Mesenchymal stem cell (in vitro differentiated cells and primary cell): Measurements from ENCODE around the gene PACS1.

ENCODE experiments used
- DNase-seq: peaks from one replicate; pipeline ENCODE4 v3.0.0-alpha.2; 2013
- H2AFZ ChIP-seq: one replicate; pipeline ENCODE4 v1.6.1; 2013; ENCODE audit warnings: low read depth, mild to moderate bottlenecking, control low read depth, inconsistent platforms, low read length, moderate library complexity
- H2AK5ac ChIP-seq: 2 replicates; pipeline ENCODE4 v1.6.1; 2013; ENCODE audit warnings: low read length, moderate library complexity, mild to moderate bottlenecking, inconsistent platforms; ENCODE audit not compliant: severe bottlenecking
- H2BK120ac ChIP-seq: one replicate; pipeline ENCODE4 v1.6.1; 2013; ENCODE audit warnings: low read depth, mild to moderate bottlenecking, inconsistent platforms, low read length, moderate library complexity
- H2BK12ac ChIP-seq, 2 experiments: one replicate each; pipeline ENCODE4 v1.6.1; 2013; ENCODE audit warnings: inconsistent platforms in 2 of 2, low read length in 2 of 2, mild to moderate bottlenecking in 2 of 2, moderate library complexity in 2 of 2, control low read depth in 1 of 2
- H2BK15ac ChIP-seq: one replicate; pipeline ENCODE4 v1.6.1; 2013; ENCODE audit warnings: mild to moderate bottlenecking, low read depth, inconsistent platforms; ENCODE audit not compliant: poor library complexity, severe bottlenecking
- H2BK5ac ChIP-seq: 2 replicates; pipeline ENCODE4 v1.6.1; 2013; ENCODE audit warnings: low read depth, mild to moderate bottlenecking, low read length, control low read depth, inconsistent platforms; ENCODE audit not compliant: poor library complexity, severe bottlenecking
- H3K14ac ChIP-seq, 2 experiments: one replicate each; pipeline ENCODE4 v1.6.1; 2013; ENCODE audit warnings: inconsistent platforms in 2 of 2, low read length in 2 of 2, control low read depth in 1 of 2, mild to moderate bottlenecking in 1 of 2, moderate library complexity in 1 of 2
- H3K18ac ChIP-seq, 2 experiments: one replicate each; pipeline ENCODE4 v1.6.1; 2013; ENCODE audit warnings: inconsistent platforms in 2 of 2, low read length in 2 of 2, control low read depth in 1 of 2, low read depth in 1 of 2, mild to moderate bottlenecking in 1 of 2
- H3K23ac ChIP-seq, 2 experiments: one replicate each; pipeline ENCODE4 v1.6.1; 2013; ENCODE audit warnings: inconsistent platforms in 2 of 2, low read length in 2 of 2, mild to moderate bottlenecking in 2 of 2, moderate library complexity in 2 of 2, control low read depth in 1 of 2
- H3K27ac ChIP-seq: 2 replicates; pipeline ENCODE4 v1.5.1; 2013; ENCODE audit warnings: mild to moderate bottlenecking, moderate library complexity, low read length, control low read depth, inconsistent platforms; ENCODE audit not compliant: poor library complexity, severe bottlenecking
- H3K27me3 ChIP-seq, 2 experiments: 2 replicates each; pipeline versions ENCODE4 v1.6.1 to v1.7.0; 2013; ENCODE audit warnings: low read length in 2 of 2, mild to moderate bottlenecking in 2 of 2, moderate library complexity in 2 of 2, control low read depth in 1 of 2, inconsistent platforms in 1 of 2; ENCODE audit not compliant: control insufficient read depth in 1 of 2, insufficient read depth in 1 of 2
- H3K36me3 ChIP-seq, 2 experiments: 2 replicates each; pipeline versions ENCODE4 v1.6.1 to v1.7.0; 2013; ENCODE audit warnings: low read length in 2 of 2, control low read depth in 1 of 2, inconsistent platforms in 1 of 2, low read depth in 1 of 2, mild to moderate bottlenecking in 1 of 2; ENCODE audit not compliant: insufficient read depth in 2 of 2, control insufficient read depth in 1 of 2
- H3K4ac ChIP-seq, 2 experiments: one replicate each; pipeline ENCODE4 v1.6.1; 2013; ENCODE audit warnings: inconsistent platforms in 2 of 2, low read length in 2 of 2, mild to moderate bottlenecking in 2 of 2, moderate library complexity in 2 of 2, control low read depth in 1 of 2, low read depth in 1 of 2
- H3K4me1 ChIP-seq: 2 replicates; pipeline ENCODE4 v1.6.1; 2013; ENCODE audit warnings: low read depth, low read length, control low read depth; ENCODE audit not compliant: control insufficient read depth, insufficient read depth
- H3K4me2 ChIP-seq: 2 replicates; pipeline ENCODE4 v1.6.1; 2013; ENCODE audit warnings: low read length, mild to moderate bottlenecking, inconsistent platforms; ENCODE audit not compliant: poor library complexity, severe bottlenecking
- H3K4me3 ChIP-seq, 2 experiments: 2 replicates each; pipeline versions ENCODE4 v1.5.1 to v1.7.0; 2013; ENCODE audit warnings: low read length in 2 of 2, mild to moderate bottlenecking in 2 of 2, control low read depth in 1 of 2, low read depth in 1 of 2; ENCODE audit not compliant: insufficient read depth in 1 of 2
- H3K79me1 ChIP-seq: replicated peaks from 2 replicates; pipeline ENCODE4 v1.6.1; 2013; ENCODE audit warnings: mild to moderate bottlenecking, control low read depth, low read length, inconsistent platforms; ENCODE audit not compliant: poor library complexity, severe bottlenecking
- H3K9ac ChIP-seq: 2 replicates; pipeline ENCODE4 v1.7.0; 2013; ENCODE audit warnings: mild to moderate bottlenecking, low read length, moderate library complexity
- H3K9me3 ChIP-seq: 2 replicates; pipeline ENCODE4 v1.7.0; 2013; ENCODE audit warnings: mild to moderate bottlenecking, low read length; ENCODE audit not compliant: control insufficient read depth
- H4K8ac ChIP-seq: one replicate; pipeline ENCODE4 v1.6.1; 2013; ENCODE audit warnings: inconsistent platforms, mild to moderate bottlenecking, low read length, moderate library complexity
- H4K91ac ChIP-seq: one replicate; pipeline ENCODE4 v1.6.1; 2013; ENCODE audit warnings: mild to moderate bottlenecking, low read length, inconsistent platforms
- WGBS: methylation state at CpG from one replicate; pipeline ENCODE4 v1.1.7; 2013; ENCODE audit warnings: mixed read lengths; 5-methylcytosine and 5-hydroxymethylcytosine counted together

The PACS1 gene

GRCh38 chr11:66287889-66288670, 218.0 kb downstream of the PACS1 start:
- peak overlapping the region; percentile 6 for H2AFZ ChIP-seq
- 59% methylated on average over 20 of the region's 20 CpGs for WGBS

GRCh38 chr11:66288671-66289547, 218.8 kb downstream of the PACS1 start, which contains the start of gene YIF1A:
Gene YIF1A, minus strand, starts transcription at chr11:66289143. Its CDS starts 158 bp downstream, at chr11:66288985.
- H4K8ac ChIP-seq: peak within 1 kb of the TSS; percentile 96

More at GRCh38 chr11:66287889-66288670, 218.0 kb downstream of the PACS1 start:
- Histone ChIP-seq H3K9ac (peak overlapping the region; percentile 99), H3K18ac (peak overlapping the region; percentile 94 to 98), H2BK120ac (peak overlapping the region; percentile 96), H4K8ac (peak overlapping the region; percentile 96), H3K27me3 (peaks cover 20 to 23% of the 10 kb centered on the region in 2 experiments), H3K23ac (peak overlapping the region in 1 of 2 experiments; percentile 87), H2BK12ac (peak overlapping the region in 1 of 2 experiments; percentile 21), H3K4me3 (peak overlapping the region; percentile 92), H3K9me3 (no peaks in the 10 kb centered on the region), H2BK15ac (no peak overlapping the region), H3K4me1 (peaks cover 44% of the 10 kb centered on the region), H3K36me3 (peaks cover 34 to 46% of the 10 kb centered on the region in 2 experiments), H2BK5ac (peak overlapping the region; percentile 79), H3K27ac (peak overlapping the region; percentile 54), H3K79me1 (peaks cover 26% of the 10 kb centered on the region), H2AK5ac (peak overlapping the region; percentile 41), H4K91ac (peak overlapping the region; percentile 94), H3K4me2 (peak overlapping the region; percentile 90), H3K14ac (peak overlapping the region; percentile 89 to 95), H3K4ac (peak overlapping the region; percentile 95 to 96)
- DNase-seq: peak; percentile 46

GRCh38 chr11:66289548-66290329, 219.7 kb downstream of the PACS1 start:
- Histone ChIP-seq H3K4ac (peak overlapping the region; percentile 91 to 93), H3K4me3 (peak overlapping the region; percentile 62 to 92), H2AFZ (peak overlapping the region; percentile 55), H3K4me2 (peak overlapping the region; percentile 87), H2BK5ac (no peak overlapping the region), H4K8ac (peak overlapping the region; percentile 89), H4K91ac (peak overlapping the region; percentile 83), H3K27ac (peak overlapping the region; percentile 98), H3K23ac (peak overlapping the region in 1 of 2 experiments; percentile 80), H3K36me3 (peaks cover 22 to 34% of the 10 kb centered on the region in 2 experiments), H3K4me1 (peaks cover 44% of the 10 kb centered on the region), H3K18ac (peak overlapping the region; percentile 89 to 91), H3K79me1 (peaks cover 20% of the 10 kb centered on the region), H2BK15ac (peak overlapping the region; percentile 97), H2BK120ac (peak overlapping the region; percentile 96), H2AK5ac (no peak overlapping the region), H3K9me3 (no peaks in the 10 kb centered on the region), H3K14ac (no peak overlapping the region), H3K9ac (peak overlapping the region; percentile 99), H2BK12ac (no peak overlapping the region), H3K27me3 (peaks cover 30 to 38% of the 10 kb centered on the region in 2 experiments)
- WGBS: 16% methylated on average over 36 of the region's 36 CpGs
- DNase-seq: no peak

More at GRCh38 chr11:66288671-66289547, 218.8 kb downstream of the PACS1 start, which contains the start of gene YIF1A:
- Histone ChIP-seq H2AFZ (peak within 1 kb of the TSS; percentile 55), H3K27ac (peak within 1 kb of the TSS; percentile 98), H2BK120ac (peak within 1 kb of the TSS; percentile 96), H2BK12ac (no peak within 1 kb of the TSS), H3K4me1 (peaks cover 44% of the 10 kb centered on the region), H3K23ac (peak within 1 kb of the TSS in 1 of 2 experiments; percentile 87), H3K4me2 (peak within 1 kb of the TSS; percentile 90), H2BK15ac (peak within 1 kb of the TSS; percentile 97), H3K27me3 (peaks cover 28 to 32% of the 10 kb centered on the region in 2 experiments), H2BK5ac (peak within 1 kb of the TSS; percentile 79), H3K36me3 (peaks cover 30 to 38% of the 10 kb centered on the region in 2 experiments), H3K9ac (peak within 1 kb of the TSS; percentile 99), H2AK5ac (peak within 1 kb of the TSS; percentile 41), H4K91ac (peak within 1 kb of the TSS; percentile 94), H3K18ac (peak within 1 kb of the TSS; percentile 94 to 98), H3K9me3 (no peaks in the 10 kb centered on the region), H3K4ac (peak within 1 kb of the TSS; percentile 95 to 96), H3K79me1 (peaks cover 26% of the 10 kb centered on the region), H3K4me3 (peak within 1 kb of the TSS; percentile 92), H3K14ac (peak within 1 kb of the TSS; percentile 89 to 95)
- under 1% methylated on average over 82 of the region's 87 CpGs for WGBS
- peak; percentile 100 for DNase-seq
